ENCODE results near the gene CYFIP2. TPM values are rescaled to one million over a fixed set of nuclear protein-coding genes. Genes with fewer than 3 reads are reported as not detected.
A peak's percentile ranks its signal among the peaks of the same experiment; 100 is the strongest.

The CYFIP2 gene
- total and polyA plus RNA-seq, 10 of the 15 experiments (the other 5 are each of a cell fraction or from before 2014, with no cell fraction given), result 43.4 to 173 (median 96.0) TPM

DNA sequence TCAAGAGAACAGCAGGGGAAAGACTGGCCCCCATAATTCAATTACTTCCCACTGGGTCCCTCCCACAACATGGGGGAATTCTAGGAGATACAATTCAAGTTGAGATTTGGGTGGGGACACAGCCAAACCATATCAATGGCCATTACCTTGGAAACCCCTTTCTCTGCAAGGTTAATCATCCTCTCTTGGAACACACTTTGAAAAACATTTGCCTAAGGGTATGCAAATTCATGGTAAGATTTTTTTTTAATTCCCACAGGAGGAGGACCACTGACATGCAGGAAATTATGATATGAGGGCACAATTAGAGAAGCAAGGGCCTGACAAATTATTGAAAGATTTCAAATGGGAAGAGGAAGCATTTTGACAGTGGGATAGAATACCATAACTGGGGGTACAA lies 132.4 kb downstream of the CYFIP2 start (continued):
- TF ChIP-seq RAD51 (IDR thresholded peaks at IDR 0.05) (no peak), SMC3 (IDR thresholded peaks at IDR 0.05; ENCODE audit: borderline replicate concordance, low read length) (no peak)

GRCh38 chr5:157400741-157401495 lies 135.0 kb downstream of the CYFIP2 start:
- POLR2A ChIA-PET, result no interaction called here
- no TSS peak for BruUV-seq (replicated peaks)
- 42% methylated on average over 5 of the region's 5 CpGs for WGBS (ENCODE audit: insufficient coverage, insufficient replicate concordance, low lambda C conversion rate, missing lambda C conversion rate)
- Histone ChIP-seq H3K4me3 (no peak overlapping the region), H3K36me3 (ENCODE audit: control insufficient read depth in 2 of 2, insufficient read depth in 2 of 2, low read length in 1 of 2) (no peaks in the 10 kb centered on the region), H3K4me1 (ENCODE audit: control insufficient read depth, insufficient read depth, low read length) (no peaks in the 10 kb centered on the region), H3K79me2 (ENCODE audit: control insufficient read depth, insufficient read depth, low read length) (no peaks in the 10 kb centered on the region), H3K27ac (ENCODE audit: control insufficient read depth, insufficient read depth) (no peak overlapping the region), H4K20me1 (ENCODE audit: control insufficient read depth, insufficient read depth) (no peaks in the 10 kb centered on the region), H2AFZ (ENCODE audit: control insufficient read depth, low read depth, low read length) (no peak overlapping the region), H3K4me2 (ENCODE audit: control insufficient read depth, insufficient read depth) (no peak overlapping the region), H3K27me3 (replicated peaks in 1 of 2; ENCODE audit: control insufficient read depth in 2 of 2, insufficient read depth in 2 of 2, low read length in 1 of 2) (no peaks in the 10 kb centered on the region), H3K9ac (ENCODE audit: control insufficient read depth, insufficient read depth, low read length) (no peak overlapping the region), H3K9me3 (replicated peaks; ENCODE audit: control insufficient read depth, insufficient read depth, low read length) (no peaks in the 10 kb centered on the region)
- no peak for DNase-seq (ENCODE audit: low read depth, low spot score)
- intact Hi-C loops (cut with micrococcal nuclease; ENCODE audit: unreplicated experiment), result no loop called here
- no peak for ATAC-seq
- FAIRE-seq, result peak; percentile 18
- RAD21 ChIA-PET (ENCODE audit: unreplicated experiment), result no interaction called here
- SMC1A ChIA-PET (ENCODE audit: uncharacterized antibody, unreplicated experiment), result interaction anchor here (0.6 to 1.3 kb wide), 2 partner anchors 14 to 33 kb away, joined by 3 to 4 read pairs; no protein-coding TSS in a partner anchor
- CTCF ChIA-PET, result interaction anchor here (0.7 to 1.9 kb wide), 2 partner anchors 11 to 342 kb away, joined by 3 to 5 read pairs; no protein-coding TSS in a partner anchor
- in situ Hi-C loops (cut with MboI), result no loop called here
- TF ChIP-seq ZNF207 (IDR thresholded peaks at IDR 0.05; ENCODE audit: borderline replicate concordance) (no peak), SIX5 (IDR thresholded peaks at IDR 0.05; ENCODE audit: low read depth, low read length, severe bottlenecking) (no peak), ATF3 (IDR thresholded peaks at IDR 0.05; ENCODE audit: borderline replicate concordance, extremely low read depth, low read depth, low read length) (no peak), BCL11A (IDR thresholded peaks at IDR 0.05; ENCODE audit: low read depth, low read length) (no peak), ZBTB33 (IDR thresholded peaks at IDR 0.05) (no peak), BCL3 (IDR thresholded peaks at IDR 0.05; ENCODE audit: borderline replicate concordance, insufficient read depth, low read depth, low read length, poor library complexity, severe bottlenecking) (no peak), NRF1 (conservative IDR thresholded peaks at IDR 0.05; ENCODE audit: low read depth, low read length) (no peak), SMAD5 (IDR thresholded peaks at IDR 0.05; ENCODE audit: low read depth) (no peak), CBX5 (IDR thresholded peaks at IDR 0.05; ENCODE audit: low read depth) (no peak), IKZF2 (IDR thresholded peaks at IDR 0.05) (no peak)
- TF ChIP-seq, protein P1, sequence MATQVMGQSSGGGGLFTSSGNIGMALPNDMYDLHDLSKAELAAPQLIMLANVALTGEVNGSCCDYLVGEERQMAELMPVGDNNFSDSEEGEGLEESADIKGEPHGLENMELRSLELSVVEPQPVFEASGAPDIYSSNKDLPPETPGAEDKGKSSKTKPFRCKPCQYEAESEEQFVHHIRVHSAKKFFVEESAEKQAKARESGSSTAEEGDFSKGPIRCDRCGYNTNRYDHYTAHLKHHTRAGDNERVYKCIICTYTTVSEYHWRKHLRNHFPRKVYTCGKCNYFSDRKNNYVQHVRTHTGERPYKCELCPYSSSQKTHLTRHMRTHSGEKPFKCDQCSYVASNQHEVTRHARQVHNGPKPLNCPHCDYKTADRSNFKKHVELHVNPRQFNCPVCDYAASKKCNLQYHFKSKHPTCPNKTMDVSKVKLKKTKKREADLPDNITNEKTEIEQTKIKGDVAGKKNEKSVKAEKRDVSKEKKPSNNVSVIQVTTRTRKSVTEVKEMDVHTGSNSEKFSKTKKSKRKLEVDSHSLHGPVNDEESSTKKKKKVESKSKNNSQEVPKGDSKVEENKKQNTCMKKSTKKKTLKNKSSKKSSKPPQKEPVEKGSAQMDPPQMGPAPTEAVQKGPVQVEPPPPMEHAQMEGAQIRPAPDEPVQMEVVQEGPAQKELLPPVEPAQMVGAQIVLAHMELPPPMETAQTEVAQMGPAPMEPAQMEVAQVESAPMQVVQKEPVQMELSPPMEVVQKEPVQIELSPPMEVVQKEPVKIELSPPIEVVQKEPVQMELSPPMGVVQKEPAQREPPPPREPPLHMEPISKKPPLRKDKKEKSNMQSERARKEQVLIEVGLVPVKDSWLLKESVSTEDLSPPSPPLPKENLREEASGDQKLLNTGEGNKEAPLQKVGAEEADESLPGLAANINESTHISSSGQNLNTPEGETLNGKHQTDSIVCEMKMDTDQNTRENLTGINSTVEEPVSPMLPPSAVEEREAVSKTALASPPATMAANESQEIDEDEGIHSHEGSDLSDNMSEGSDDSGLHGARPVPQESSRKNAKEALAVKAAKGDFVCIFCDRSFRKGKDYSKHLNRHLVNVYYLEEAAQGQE (IDR thresholded peaks at IDR 0.05; ENCODE audit: low read depth, low read length), result no peak
